ENCODE results near the gene BICD1.

Gene BICD1

DNA sequence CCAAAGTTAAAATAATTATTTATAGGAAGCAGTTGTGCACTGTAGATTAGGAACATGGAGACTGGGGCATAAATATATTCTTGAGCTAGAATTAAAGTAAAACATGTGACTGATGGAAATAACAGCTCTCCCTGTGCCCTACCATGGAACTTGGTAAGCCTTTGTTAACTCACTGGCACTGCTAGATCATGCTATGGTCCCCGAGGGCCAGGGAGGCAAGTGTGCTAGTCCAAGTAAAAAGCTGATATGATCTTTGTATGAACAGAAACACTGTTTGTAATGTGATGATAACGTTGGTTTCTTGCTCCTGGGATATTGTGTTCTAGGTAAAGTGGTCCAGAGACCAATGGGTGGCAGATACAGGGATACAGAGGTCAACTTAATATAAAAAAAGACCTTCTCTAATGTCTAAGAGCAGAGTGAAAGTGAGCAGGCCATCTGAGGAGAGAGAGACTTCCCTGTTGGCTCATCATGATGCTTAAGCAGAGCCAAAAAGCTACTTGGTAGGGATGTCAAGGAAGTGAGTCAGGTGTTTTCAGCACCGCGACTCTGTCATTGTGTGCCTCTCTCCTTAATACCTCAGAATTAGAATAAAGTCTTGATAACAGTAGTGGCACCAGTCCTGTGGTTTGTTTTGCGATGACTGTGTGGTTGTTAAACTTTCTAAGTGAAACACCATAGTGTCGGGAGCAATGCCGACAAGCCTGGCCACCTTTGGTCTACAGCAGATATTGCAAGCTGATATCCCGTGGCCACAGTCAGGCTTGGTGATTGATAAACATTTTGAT is 27.6 kb downstream of the BICD1 start:
- no peak for DNase-seq
- intact Hi-C loops (cut with DNase I), result no loop called here

DNA sequence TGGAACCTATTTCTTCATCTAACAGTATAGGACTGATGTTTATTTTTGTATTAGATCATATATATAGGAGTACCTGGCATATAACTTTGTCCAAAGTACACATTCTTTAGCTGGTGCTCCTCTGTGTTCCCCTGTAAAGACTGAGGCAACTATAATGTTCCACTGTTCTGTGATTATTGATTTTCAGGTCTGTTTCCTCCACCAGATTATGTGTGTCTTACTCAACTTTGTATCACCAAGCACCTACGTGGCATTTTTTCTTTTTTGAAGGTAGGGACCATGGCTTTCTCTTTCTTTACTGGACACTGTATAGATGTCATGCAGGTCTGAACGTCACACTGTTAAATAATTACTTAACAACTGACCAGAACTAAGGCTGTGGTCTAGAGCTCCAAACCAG is 29.3 kb downstream of the BICD1 start:
- intact Hi-C loops (cut with DNase I), result no loop called here
- no peak for DNase-seq

DNA sequence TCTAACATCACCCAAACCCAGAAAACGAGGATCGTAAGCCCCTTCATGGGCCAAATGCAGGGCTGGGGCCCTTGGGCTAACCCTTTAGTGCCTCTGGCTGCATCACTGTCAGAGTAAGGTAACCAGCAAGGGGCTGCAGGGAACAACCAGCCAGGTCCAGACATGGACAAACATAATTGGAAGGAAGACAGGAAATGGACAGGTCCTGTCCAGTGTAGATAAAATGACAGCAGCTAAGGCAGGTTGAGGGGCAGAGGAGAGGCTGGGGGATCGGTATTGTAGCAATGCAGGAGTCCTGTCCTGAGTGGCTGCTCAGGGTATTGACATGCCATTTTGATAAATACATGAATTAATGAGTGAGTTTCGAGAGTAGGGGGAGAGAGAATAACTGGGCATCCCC is 29.8 kb downstream of the BICD1 start:
- DNase-seq, result no peak
- intact Hi-C loops (cut with DNase I), result no loop called here

DNA sequence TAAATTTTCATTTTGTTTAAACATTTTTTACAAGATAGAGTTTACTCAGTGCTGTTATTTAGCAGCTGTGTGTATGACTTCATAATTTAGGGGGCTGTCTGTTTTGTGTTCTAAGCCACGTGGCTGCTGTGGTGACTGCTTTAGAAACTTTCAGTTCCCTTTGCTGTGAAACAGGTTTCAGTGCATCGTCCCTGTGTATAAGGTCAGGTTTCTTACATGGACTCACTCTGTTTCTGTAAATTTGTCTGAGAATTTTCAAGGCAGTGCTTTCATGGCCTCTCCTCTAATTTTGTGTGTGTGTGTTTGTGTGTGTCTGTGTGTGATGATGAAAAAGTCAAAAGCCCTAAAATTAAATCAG is 32.4 kb downstream of the BICD1 start:
- DNase-seq, result peak in 10 of 42 donors; percentile 19 to 54 (median 27)
- intact Hi-C loops (cut with DNase I), result no loop called here

DNA sequence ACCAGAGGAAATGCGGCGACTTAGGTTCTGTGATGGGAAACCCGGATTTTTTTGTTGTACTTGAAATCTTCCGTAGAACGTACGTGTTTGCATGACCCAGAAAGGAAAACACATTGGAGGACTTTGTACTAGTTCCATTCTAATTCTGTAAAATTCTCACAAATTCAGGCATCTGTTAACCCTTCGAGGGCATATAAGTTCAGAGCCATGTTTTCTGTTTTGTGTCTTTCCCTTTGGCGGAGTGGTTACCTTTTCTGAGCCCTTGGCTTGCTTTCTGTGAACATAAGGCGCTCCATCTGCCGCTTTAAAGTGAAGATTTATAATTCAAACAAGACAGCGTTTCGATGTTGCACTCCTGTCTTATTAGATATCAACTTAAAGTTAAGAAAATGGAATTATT is 34.2 kb downstream of the BICD1 start:
- intact Hi-C loops (cut with DNase I), result no loop called here
- no peak for DNase-seq

DNA sequence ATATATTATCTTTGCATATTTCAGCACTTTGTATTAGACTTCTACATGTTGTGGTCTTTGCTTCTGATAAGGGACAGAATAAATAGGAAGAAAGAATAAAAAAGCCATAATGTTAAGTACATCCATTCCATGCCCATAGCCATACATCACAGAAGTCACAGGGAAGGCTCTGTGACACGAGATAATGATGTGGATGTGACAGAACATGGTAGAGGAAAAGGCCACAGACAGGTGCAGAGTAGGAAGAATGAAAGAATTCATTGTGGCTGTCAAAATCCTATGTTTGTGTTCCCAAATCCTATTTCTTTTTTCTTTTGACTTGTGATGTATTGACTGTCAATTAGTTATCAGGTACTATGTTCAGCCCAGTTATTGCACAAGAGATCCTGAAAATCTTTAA is 38.4 kb downstream of the BICD1 start:
- no peak for DNase-seq
- intact Hi-C loops (cut with DNase I), result no loop called here

DNA sequence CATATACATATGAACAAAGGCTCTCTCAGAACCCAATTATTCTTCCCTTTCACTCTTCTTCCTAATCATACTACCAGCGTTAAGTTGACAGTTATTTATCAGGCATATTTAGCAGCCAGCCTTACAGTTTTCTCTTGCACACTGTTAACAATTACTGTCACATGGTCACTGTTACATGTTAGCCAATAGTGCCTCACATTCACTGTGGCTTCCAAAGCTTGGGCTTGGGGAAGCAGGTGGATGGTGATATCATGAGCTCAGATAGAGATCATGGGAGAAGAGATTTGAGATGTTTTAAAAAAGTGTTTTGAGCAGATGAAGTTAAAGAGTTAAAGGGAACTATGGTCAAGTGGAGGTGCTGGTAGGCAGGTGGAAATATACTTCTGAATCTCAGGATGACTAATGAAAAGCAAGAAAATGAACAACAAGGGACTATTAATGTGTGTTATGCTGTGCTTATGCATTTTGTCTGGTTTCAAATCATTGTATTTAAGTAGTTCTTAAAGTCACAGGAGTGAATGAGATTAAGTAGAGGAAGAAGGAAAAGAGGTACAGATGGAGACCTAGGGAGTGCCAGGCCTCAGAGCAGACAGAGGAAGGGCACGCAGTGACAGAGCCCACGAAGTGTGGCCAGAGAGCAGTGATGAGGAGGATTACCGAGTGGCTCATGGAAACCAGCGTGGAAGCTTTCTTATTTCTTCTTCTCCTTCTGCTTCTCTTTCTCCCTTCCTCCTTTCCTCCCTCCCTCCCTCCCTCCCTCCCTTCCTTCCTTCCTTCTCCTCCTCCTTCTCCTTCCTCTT is 39.6 kb downstream of the BICD1 start:
- intact Hi-C loops (cut with DNase I), result no loop called here

DNA sequence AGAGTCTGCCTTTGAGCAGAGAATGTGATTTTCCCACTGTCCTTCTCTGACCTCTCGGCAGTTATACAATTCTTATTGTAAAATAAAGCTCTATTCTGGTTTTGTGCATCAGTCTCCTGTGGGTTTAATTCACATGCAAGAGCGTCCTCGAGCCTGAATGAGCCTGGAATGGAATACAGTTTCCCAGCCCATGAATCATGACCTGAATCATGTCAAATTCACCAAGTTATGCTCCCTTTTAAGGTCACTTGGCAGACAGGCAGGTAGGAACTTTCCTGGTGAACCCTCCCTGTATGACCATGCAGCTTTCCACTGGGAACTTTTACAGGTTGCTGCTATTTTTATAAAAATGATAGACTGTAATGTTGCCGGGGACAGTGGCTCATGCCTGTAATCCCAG is 41.7 kb downstream of the BICD1 start:
- intact Hi-C loops (cut with DNase I), result no loop called here
- no peak for DNase-seq

More for the DNA sequence above, 39.6 kb downstream of the BICD1 start:
- DNase-seq, result no peak

DNA sequence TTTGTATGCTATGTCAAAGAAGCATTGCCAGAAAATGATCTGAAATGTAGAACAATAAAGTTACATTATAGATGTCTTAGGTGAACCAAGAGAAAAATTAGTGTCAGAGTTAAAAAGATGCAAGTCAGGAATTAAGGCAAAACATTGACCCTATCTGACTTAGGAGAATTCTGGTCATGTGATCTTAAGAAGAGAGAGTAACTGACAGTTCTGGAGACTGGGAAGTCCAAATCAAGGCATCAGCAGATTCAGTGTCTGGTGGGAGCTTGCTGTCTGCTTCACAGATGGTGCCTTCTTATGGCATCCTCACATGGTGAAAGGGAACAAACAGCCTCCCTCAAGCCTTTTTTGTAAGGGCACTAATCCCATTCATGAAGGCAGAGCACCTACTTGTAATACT is 42.8 kb downstream of the BICD1 start:
- DNase-seq, result no peak
- intact Hi-C loops (cut with DNase I), result no loop called here

DNA sequence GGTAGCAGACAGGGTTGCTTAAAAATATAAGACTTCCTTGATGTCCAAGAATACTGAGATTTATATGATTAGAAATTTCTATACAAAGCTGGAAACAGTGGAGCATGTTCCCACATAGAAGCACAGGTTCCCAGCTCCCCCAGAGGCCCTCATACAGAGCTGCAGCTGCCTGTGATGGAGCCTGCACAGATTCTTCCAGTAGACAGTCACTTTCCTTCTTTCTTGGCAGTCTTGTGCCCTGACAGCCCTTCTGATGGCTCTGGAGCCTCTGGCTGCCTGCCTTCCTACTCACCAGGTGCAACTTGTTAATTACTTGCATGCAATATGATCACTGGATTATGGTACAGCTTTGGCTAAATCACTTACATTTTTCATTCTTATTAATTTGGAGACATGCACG is 44.4 kb downstream of the BICD1 start:
- DNase-seq, result no peak
- intact Hi-C loops (cut with DNase I), result no loop called here

DNA sequence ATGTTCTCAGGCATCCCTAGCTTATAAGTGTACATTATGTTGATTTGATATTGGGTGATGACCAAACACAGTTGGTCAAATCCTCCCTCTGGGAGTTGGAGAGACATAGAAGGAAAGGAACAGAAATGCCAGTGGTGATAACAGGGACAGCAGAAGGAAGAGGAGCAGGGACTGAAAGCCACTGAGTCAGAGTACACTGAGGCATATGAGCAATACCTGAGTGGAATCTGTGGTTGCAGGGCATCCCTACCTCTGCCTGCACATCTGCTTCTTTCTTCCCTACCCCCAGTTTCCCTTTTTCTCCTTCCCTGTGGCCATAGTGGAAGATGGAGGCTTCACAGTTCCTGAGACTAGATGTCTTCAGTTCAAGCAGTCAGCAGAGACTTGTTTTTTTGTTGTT is 44.9 kb downstream of the BICD1 start:
- intact Hi-C loops (cut with DNase I), result no loop called here
- no peak for DNase-seq

DNA sequence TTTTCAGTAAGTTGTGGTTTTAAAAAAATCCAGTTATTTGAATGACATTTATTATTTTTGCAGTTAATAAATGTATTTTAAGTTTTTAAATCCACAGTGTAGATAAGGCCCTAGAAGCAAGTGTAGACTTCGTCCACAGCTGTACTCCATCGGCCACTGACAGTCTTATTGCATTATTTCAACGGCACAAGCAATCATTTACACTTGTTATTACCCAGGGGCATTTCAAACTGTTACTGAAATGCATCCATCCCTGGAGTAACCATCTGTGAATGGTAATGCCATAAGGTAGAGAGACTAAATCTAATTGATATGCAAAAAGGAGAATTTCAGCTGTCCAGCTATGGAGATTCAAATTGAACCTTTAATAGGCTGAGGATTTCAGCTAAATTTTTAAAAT is 48.4 kb downstream of the BICD1 start:
- intact Hi-C loops (cut with DNase I), result no loop called here
- no peak for DNase-seq

DNA sequence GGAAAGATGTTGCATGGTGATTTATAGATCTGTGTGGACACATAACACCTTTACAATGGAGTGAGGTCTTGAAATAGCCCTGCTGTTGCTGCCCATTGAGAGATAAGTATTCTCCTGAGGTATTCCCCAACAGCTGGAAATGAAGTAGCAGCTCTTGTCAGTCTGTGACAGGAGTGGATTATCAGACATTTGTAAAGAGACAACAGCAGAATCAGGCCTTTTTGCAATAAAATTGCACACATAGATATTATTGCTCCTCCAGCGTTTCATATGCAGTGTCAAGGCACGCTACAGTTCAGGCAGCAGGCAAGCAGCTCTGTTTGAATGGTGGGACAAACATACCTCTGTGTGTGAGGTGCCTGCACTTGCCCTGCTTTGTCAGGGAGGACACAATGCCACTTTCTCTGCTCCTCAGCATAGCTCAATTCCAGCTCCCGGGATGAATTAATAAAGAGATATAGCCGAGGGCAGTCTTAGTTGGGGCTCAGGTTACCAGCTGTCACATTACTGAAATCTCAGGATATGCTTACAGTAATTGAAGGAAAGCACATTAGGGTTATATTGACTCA is 49.4 kb downstream of the BICD1 start:
- intact Hi-C loops (cut with DNase I), result no loop called here
- no peak for DNase-seq

DNA sequence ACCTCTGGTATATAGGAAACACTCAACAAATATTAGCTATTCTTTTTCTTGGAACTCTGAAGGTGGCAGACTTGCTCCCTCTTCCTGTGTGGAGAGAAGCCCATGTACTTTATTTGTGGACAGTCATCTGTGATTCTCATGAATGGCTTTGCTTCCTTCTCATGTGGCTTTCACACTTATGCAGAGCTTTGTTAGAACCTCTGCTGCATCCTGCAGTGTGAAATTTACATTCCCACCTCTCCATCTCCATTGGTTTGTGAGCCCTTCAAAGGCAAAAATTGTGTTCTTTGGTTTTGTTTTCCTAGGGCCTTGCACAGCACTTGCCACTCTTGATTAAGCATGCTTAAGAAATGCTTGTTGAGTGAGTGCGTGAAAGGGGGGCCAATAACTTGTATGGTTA is 51.9 kb downstream of the BICD1 start:
- intact Hi-C loops (cut with DNase I), result no loop called here
- no peak for DNase-seq

DNA sequence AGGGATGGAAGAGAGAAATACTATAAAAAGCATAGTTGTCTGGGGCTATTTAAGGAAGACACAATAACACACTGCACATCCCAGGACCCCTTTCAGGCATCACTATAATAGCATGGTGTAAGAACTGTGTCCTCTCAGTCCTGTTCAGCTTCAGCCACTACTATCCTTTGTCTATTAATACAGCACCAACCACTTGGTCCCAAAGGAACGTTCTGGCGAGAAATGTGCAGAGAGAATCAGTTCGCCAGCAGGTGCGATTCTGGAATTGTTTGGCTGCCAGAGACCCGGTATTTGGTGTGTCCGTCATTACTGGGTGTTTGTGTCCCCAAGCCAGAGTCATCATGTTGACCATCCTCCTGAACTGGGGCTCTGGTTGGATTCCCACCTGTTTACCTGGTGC is 52.7 kb downstream of the BICD1 start:
- DNase-seq, result no peak
- intact Hi-C loops (cut with DNase I), result no loop called here

DNA sequence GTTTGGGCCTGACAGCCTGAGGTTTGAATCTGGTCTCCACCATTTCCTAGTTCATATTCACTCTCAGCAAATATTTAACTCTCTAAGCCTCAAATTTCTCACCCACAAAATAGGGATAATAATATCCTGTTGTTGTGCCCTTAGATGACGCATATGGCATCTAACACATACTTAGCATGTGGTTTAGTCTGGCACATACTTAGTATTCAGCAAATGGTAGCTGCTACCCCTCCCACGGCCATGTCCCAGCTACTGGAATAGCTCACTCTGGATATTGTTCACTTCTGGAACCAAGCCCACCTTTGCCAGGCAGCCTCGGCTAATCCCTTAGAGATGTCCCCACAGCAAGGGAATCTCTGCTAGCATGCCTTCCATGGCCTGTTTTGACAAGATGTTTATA is 53.3 kb downstream of the BICD1 start:
- DNase-seq, result peak in 8 of 42 donors; percentile 15 to 53 (median 22)
- intact Hi-C loops (cut with DNase I), result no loop called here

DNA sequence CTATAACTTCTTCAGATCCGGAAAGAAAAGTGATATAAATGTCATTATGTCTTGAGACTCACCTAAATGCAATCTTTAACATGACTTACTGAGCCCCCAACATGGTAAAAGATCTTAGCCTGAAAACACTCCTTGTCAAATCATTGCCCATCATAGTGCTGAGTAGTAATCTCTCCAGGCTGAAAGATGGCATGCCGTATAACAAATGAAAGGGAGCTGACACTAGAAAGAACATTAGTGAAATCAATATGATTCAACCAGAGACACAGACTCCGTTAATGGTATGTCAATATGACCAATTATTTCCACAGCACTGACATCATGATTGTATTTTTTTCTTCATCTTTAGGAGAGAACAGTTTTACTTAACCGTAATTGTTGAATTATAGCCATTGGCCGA is 54.4 kb downstream of the BICD1 start:
- DNase-seq, result no peak
- intact Hi-C loops (cut with DNase I), result no loop called here

DNA sequence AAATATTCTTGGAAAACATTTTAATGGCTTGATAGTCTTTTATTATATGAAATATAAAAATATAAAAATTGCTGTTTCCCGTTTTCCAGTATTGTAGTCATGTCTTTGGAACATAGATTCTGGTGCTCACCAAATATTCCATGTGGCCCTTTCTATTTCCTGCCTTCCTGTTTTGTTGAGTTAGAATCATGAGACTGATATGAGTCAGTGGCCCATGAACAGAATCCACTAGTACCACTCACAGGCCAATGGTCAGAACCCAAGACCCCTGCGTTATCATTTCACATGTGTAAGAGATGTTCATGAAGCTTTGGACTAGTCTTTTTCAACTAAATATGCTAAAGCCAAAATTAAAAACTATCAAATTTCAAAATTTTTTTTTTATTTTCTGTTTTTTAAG is 56.9 kb downstream of the BICD1 start:
- intact Hi-C loops (cut with DNase I), result no loop called here
- no peak for DNase-seq

DNA sequence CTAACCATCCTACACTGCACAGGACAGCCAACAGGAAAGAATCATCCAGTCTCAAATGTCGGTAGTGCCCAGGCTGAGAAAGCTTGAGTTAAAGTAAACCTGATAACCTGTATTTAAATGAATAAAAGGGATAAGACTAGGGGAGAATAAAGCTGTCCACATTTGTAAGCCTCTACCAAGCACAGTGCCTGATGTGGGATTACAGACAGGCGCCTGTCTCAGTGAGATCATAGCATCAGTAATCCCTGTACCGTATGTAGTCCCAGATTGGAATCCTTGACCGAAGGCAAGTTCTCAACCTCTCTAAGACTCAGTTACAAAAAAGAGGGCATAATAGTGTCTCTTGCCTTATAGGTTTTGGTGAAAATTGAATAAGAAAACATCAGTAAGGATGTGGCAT is 59.9 kb downstream of the BICD1 start:
- no peak for DNase-seq
- intact Hi-C loops (cut with DNase I), result no loop called here

DNA sequence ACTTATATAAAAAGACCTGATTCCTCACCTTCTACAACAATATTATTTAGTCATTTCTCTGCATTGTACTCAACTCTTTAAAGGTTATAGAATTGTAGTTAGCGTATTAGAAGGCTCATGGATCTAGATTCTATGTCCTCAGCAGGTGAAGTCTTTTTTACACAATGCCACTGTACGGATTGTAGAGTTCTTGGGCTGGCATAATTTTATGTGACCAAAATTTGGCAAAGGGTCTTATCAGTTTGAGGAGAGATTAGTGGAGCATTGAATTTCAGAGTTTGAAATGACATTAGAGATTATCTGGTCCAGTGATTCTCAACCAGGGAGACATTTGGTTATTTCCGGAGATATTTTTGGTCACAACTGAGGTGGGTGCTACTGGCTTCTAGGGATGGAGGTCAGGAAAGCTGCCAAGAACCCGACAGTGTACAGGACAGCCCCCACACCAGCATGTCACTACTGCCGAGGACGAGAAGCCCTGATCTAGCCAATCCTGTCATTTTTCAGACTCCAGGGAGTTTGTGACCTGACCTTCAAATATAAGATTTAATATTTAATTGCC is 63.9 kb downstream of the BICD1 start:
- DNase-seq, result no peak
- intact Hi-C loops (cut with DNase I), result no loop called here
